HepG2 (cell line): ENCODE results near the gene AKAP6. TPM values are rescaled to one million over a fixed set of nuclear protein-coding genes. Genes with fewer than 3 reads are reported as not detected.
A peak's percentile ranks its signal among the peaks of the same experiment; 100 is the strongest.

Source experiments
- ARID5B ChIP-seq: IDR thresholded peaks from 2 replicates; pipeline ENCODE4 v1.4.0; 2020; ENCODE audit warnings: mild to moderate bottlenecking, missing genetic modification reagents
- EEA1 ChIP-seq: sonication (generic); formaldehyde crosslinking; IDR thresholded peaks from 2 replicates; pipeline ENCODE4 v1.5.1; 2020; ENCODE audit warnings: mild to moderate bottlenecking, missing genetic modification reagents, borderline replicate concordance
- HDAC1 ChIP-seq: sonication (generic); formaldehyde crosslinking; IDR thresholded peaks from 2 replicates; pipeline ENCODE4 v1.5.1; 2020; ENCODE audit warnings: mild to moderate bottlenecking, missing genetic modification reagents
- KDM3A ChIP-seq: IDR thresholded peaks from 2 replicates; pipeline ENCODE4 v1.6.1; 2018; ENCODE audit warnings: low read depth, missing compliant biosample characterization
- MED13 ChIP-seq: sonication (generic); formaldehyde crosslinking; IDR thresholded peaks from 2 replicates; pipeline ENCODE4 v1.5.0; 2020; ENCODE audit warnings: missing genetic modification reagents
- NR2F1 ChIP-seq, 2 experiments: fragments of 450-650 bp in 1 of 2; formaldehyde crosslinking in 1 of 2; IDR thresholded peaks; 2 replicates each; pipeline versions ENCODE4 v1.5.0 to v1.6.1; 2016 to 2020; ENCODE audit warnings: mild to moderate bottlenecking in 1 of 2, missing compliant biosample characterization in 1 of 2, missing genetic modification reagents in 1 of 2, moderate library complexity in 1 of 2
- PAXIP1 ChIP-seq: sonication (generic); formaldehyde crosslinking; conservative IDR thresholded peaks from 2 replicates; pipeline ENCODE4 v1.4.0; 2020; ENCODE audit warnings: mild to moderate bottlenecking, missing genetic modification reagents, moderate library complexity
- PHF21A ChIP-seq: sonication (generic); formaldehyde crosslinking; IDR thresholded peaks from 2 replicates; pipeline ENCODE4 v1.5.0; 2020; ENCODE audit warnings: mild to moderate bottlenecking, missing genetic modification reagents
- RCOR2 ChIP-seq: IDR thresholded peaks from 2 replicates; pipeline ENCODE4 v1.6.1; 2016; ENCODE audit warnings: missing biosample characterization, missing genetic modification reagents
- THYN1 ChIP-seq: sonication (generic); formaldehyde crosslinking; IDR thresholded peaks from 2 replicates; pipeline ENCODE4 v1.8.1; 2023; ENCODE audit warnings: low read depth, mild to moderate bottlenecking, moderate library complexity, missing genetic modification reagents, borderline replicate concordance
- ZNF33B ChIP-seq: sonication (generic); formaldehyde crosslinking; IDR thresholded peaks from 2 replicates; pipeline ENCODE4 v1.5.1; 2020; ENCODE audit warnings: mild to moderate bottlenecking, missing genetic modification reagents
- ZNF7 ChIP-seq: IDR thresholded peaks from 2 replicates; pipeline ENCODE4 v1.6.1; 2016; ENCODE audit warnings: missing biosample characterization, missing genetic modification reagents
- ZNF777 ChIP-seq: sonication (generic); formaldehyde crosslinking; IDR thresholded peaks from 2 replicates; pipeline ENCODE4 v1.4.0; 2020; ENCODE audit warnings: missing genetic modification reagents
- polyA plus RNA-seq, 8 experiments: library from polyadenylated mRNA; depleted of rRNA in 3 of 8; stranded (reverse) in 7 of 8; unstranded in 1 of 8; fragments of >200 nt; fragmentation: Illumina TruSeq in 4 of 8; extraction: Trizol in 4 of 8; gene quantifications; 2 replicates each; pipeline versions ENCODE4 v1.2.1 to v1.2.3, GENCODE V29; 2011 to 2016; ENCODE audit warnings: low read depth in 4 of 8, missing spikeins in 1 of 8, mixed read lengths in 1 of 8; ENCODE audit not compliant: insufficient read depth in 1 of 8
- total RNA-seq, 5 experiments: library from RNA; depleted of rRNA; stranded (reverse); fragments of >200 nt; fragmentation: Illumina TruSeq; extraction: Trizol; gene quantifications; 2 replicates each; pipeline ENCODE4 v1.2.3, GENCODE V29; 2016; ENCODE audit warnings: low read depth in 1 of 5

AKAP6 gene
- total and polyA plus RNA-seq, 2 of the 13 experiments (the other 11 are each of a cell fraction or from before 2014, with no cell fraction given), result 1.4 TPM

- TF ChIP-seq ARID5B (CRISPR knock-in tag) (peak; percentile 31; the same call in 1 of the 2 replicates), ZNF7 (no peak), HDAC1 (CRISPR knock-in tag) (0 out of 2 replicates have a peak, but pooled peaks have one; percentile 15), PHF21A (CRISPR knock-in tag) (no peak), NR2F1 (CRISPR knock-in tag; IDR thresholded peaks at IDR 0.05) (peak; percentile 76 to 93), MED13 (CRISPR knock-in tag) (no peak), ZNF33B (CRISPR knock-in tag) (no peak), THYN1 (no peak), KDM3A (CRISPR knock-in tag) (no peak), PAXIP1 (CRISPR knock-in tag) (peak; percentile 33; the same call in 1 of the 2 replicates), RCOR2 (CRISPR knock-in tag) (peak; percentile 19; the same call in 1 of the 2 replicates), EEA1 (CRISPR knock-in tag) (no peak), ZNF777 (no peak)
These were observed 25.2 kb upstream of the AKAP6 start (continued) for GRCh38 chr14:32303865-32304264.
